B cell (primary cell): Measurements from ENCODE around the gene DLG1. TPM values are rescaled to one million over a fixed set of nuclear protein-coding genes. Genes with fewer than 3 reads are reported as not detected.

ENCODE experiments used
- ATAC-seq: fragments of 200-7000 bp; cut with Tn5 transposase; one replicate; pipeline ENCODE4 v1.10.0; 2021; ENCODE audit warnings: low read depth, mild to moderate bottlenecking, moderate number of reproducible peaks, moderate library complexity
- CTCF ChIA-PET: fragments of 350-600 bp; sonication (Branson Sonifier 250); formaldehyde crosslinking; loops from one replicate; lab custom pipeline; 2021; ENCODE audit warnings: antibody characterized with exemption, inconsistent platforms; lab: Charles Lee
- POLR2A ChIA-PET: fragments of 350-600 bp; sonication (Branson Sonifier 250); formaldehyde crosslinking; loops from one replicate; lab custom pipeline; 2021; ENCODE audit warnings: antibody characterized with exemption; lab: Charles Lee
- DNase-seq: peaks from one replicate; pipeline ENCODE4 v3.0.0; 2013
- H2AFZ ChIP-seq: 2 replicates; pipeline ENCODE4 v1.6.1; 2012; ENCODE audit warnings: mild to moderate bottlenecking, low read depth, low read length; ENCODE audit not compliant: insufficient read depth, poor library complexity, severe bottlenecking
- H3K27ac ChIP-seq, 2 donors: 1 replicate in 1 of 2; 2 replicates in 1 of 2; pipeline ENCODE4 v1.5.1; 2012 to 2013; ENCODE audit warnings: low read length in 2 of 2, mild to moderate bottlenecking in 2 of 2, moderate library complexity in 1 of 2
- H3K27me3 ChIP-seq, 4 experiments: fragments of 200-600 bp in 1 of 4; sonication (generic) in 1 of 4; replicated peaks in 1 of 4; 1 replicate in 2 of 4; 2 replicates in 2 of 4; pipeline versions ENCODE4 v1.6.1 to v1.7.0; 2013 to 2016; ENCODE audit warnings: low read length in 3 of 4, mild to moderate bottlenecking in 2 of 4, mixed read lengths in 1 of 4, moderate library complexity in 1 of 4; ENCODE audit not compliant: insufficient read depth in 4 of 4, control insufficient read depth in 3 of 4; ENCODE audit errors: control extremely low read depth in 1 of 4
- H3K36me3 ChIP-seq, 2 experiments: replicated peaks in 1 of 2; 1 replicate in 1 of 2; 2 replicates in 1 of 2; pipeline versions ENCODE4 v1.6.1 to v1.7.1; 2013; ENCODE audit warnings: low read length in 1 of 2; ENCODE audit not compliant: insufficient read depth in 2 of 2, control insufficient read depth in 1 of 2; ENCODE audit errors: control extremely low read depth in 1 of 2, extremely low read depth in 1 of 2
- H3K4me1 ChIP-seq, 2 donors: fragments of 200-600 bp in 1 of 2; sonication (generic) in 1 of 2; 1 replicate in 1 of 2; 2 replicates in 1 of 2; pipeline versions ENCODE4 v1.5.1 to v1.6.1; 2013 to 2017; ENCODE audit warnings: low read length in 2 of 2; ENCODE audit not compliant: control insufficient read depth in 2 of 2, insufficient read depth in 2 of 2
- H3K4me2 ChIP-seq: replicated peaks from 2 replicates; pipeline ENCODE3; 2012; ENCODE audit warnings: mild to moderate bottlenecking, low read depth, low read length; ENCODE audit not compliant: poor library complexity, severe bottlenecking
- H3K4me3 ChIP-seq, 5 experiments: fragments of 200-600 bp in 1 of 5; sonication (generic) in 1 of 5; 1 replicate in 3 of 5; 2 replicates in 2 of 5; pipeline versions ENCODE4 v1.5.1 to v1.7.0; 2011 to 2016; ENCODE audit warnings: low read length in 4 of 5, mild to moderate bottlenecking in 4 of 5, low read depth in 2 of 5, control low read depth in 1 of 5, moderate library complexity in 1 of 5; ENCODE audit not compliant: insufficient read depth in 1 of 5; ENCODE audit errors: control extremely low read depth in 1 of 5, extremely low read depth in 1 of 5
- H3K79me2 ChIP-seq: fragments of 200-600 bp; sonication (generic); one replicate; pipeline ENCODE4 v1.6.0; 2016; ENCODE audit warnings: low read length; ENCODE audit not compliant: control insufficient read depth, insufficient read depth
- H3K9ac ChIP-seq: fragments of 200-600 bp; sonication (generic); 2 replicates; pipeline ENCODE4 v1.6.1; 2017; ENCODE audit warnings: mild to moderate bottlenecking, low read length, moderate library complexity
- H3K9me3 ChIP-seq, 3 donors: one replicate each; pipeline versions ENCODE4 v1.6.1 to v1.7.1; 2013; ENCODE audit warnings: low read length in 2 of 3; ENCODE audit not compliant: control insufficient read depth in 2 of 3, insufficient read depth in 1 of 3; ENCODE audit errors: control extremely low read depth in 1 of 3
- H4K20me1 ChIP-seq: 2 replicates; pipeline ENCODE4 v1.6.0; 2012; ENCODE audit warnings: mild to moderate bottlenecking, low read length; ENCODE audit not compliant: insufficient read depth, control insufficient read depth, poor library complexity, severe bottlenecking
- H3K27ac Mint-ChIP-seq: one replicate; pipeline ENCODE4 v1.8.0; 2021; ENCODE audit warnings: mixed read lengths
- H3K27me3 Mint-ChIP-seq: one replicate; pipeline ENCODE4 v1.8.0; 2021; ENCODE audit warnings: mixed read lengths
- H3K4me1 Mint-ChIP-seq: one replicate; pipeline ENCODE4 v1.8.0; 2021; ENCODE audit warnings: mixed read lengths
- H3K4me3 Mint-ChIP-seq: one replicate; pipeline ENCODE4 v1.8.0; 2021; ENCODE audit warnings: mixed read lengths
- H3K9me3 Mint-ChIP-seq: one replicate; pipeline ENCODE4 v1.8.0; 2022; ENCODE audit warnings: mixed read lengths; ENCODE audit not compliant: insufficient read depth
- CTCF ChIP-seq: fragments of 200-600 bp; IDR thresholded peaks from one replicate; pipeline ENCODE4 v1.8.0; 2022; ENCODE audit warnings: antibody characterized with exemption, mild to moderate bottlenecking
- EZH2 ChIP-seq: IDR thresholded peaks from 2 replicates; pipeline ENCODE4 v1.6.1; 2012; ENCODE audit warnings: borderline replicate concordance, low read depth, mild to moderate bottlenecking, moderate library complexity, low read length; ENCODE audit not compliant: insufficient read depth, poor library complexity, severe bottlenecking
- WGBS: methylation state at CpG from one replicate; pipeline ENCODE4 v1.1.5; 2013; ENCODE audit warnings: missing lambda C conversion rate; ENCODE audit not compliant: insufficient coverage; 5-methylcytosine and 5-hydroxymethylcytosine counted together
- intact Hi-C: fragments of 100-400 bp; cut with micrococcal nuclease; formaldehyde crosslinking; loops from one replicate; pipeline ENCODE4 v1.10.0; 2022
- polyA plus RNA-seq: library from polyadenylated mRNA; depleted of rRNA; stranded (reverse); fragments of >200 nt; gene quantifications from 2 replicates; pipeline ENCODE4 v1.2.3, GENCODE V29; 2012
- total RNA-seq, 2 donors: library from RNA; stranded (reverse); fragments of 120-200 nt in 1 of 2; gene quantifications; 1 replicate in 1 of 2; 2 replicates in 1 of 2; pipeline versions ENCODE4 v1.2.3 to v1.2.4, GENCODE V29; 2013 to 2022

Gene DLG1
- total and polyA plus RNA-seq, 2 donors (not counting 1 experiment from before 2014, with no cell fraction given), result 23.4 to 114 TPM

GRCh38 chr3:197191897-197192296, 106.5 kb downstream of the DLG1 start:
- no peak overlapping the region for H3K4me2 ChIP-seq
- H3K4me3 Mint-ChIP-seq, result no peak overlapping the region
- no peaks in the 10 kb centered on the region for H3K4me1 ChIP-seq
- H3K27me3 ChIP-seq, result no peaks in the 10 kb centered on the region
- H3K27ac ChIP-seq, result no peak overlapping the region
- ATAC-seq (no peak), DNase-seq (no peak)
- TF ChIP-seq EZH2, result no peak
- TF ChIP-seq CTCF, result no peak
- POLR2A ChIA-PET, result no interaction called here
- H3K9ac ChIP-seq, result no peak overlapping the region
- H3K79me2 ChIP-seq, result peaks cover 22% of the 10 kb centered on the region
- H3K36me3 ChIP-seq, result peaks cover 2 to 3% of the 10 kb centered on the region in 2 experiments
- no peak overlapping the region for H2AFZ ChIP-seq
- no peak overlapping the region for H3K4me3 ChIP-seq
- no CpG with 5 or more reads among the region's 2 CpGs for WGBS
- no peaks in the 10 kb centered on the region for H3K9me3 ChIP-seq
- intact Hi-C loops, result no loop called here
- H3K9me3 Mint-ChIP-seq, result no peaks in the 10 kb centered on the region
- CTCF ChIA-PET, result interaction anchor here (1.2 kb wide), 1 partner anchor 189 kb away, joined by 3 read pairs; no protein-coding TSS in a partner anchor
- peaks cover 15% of the 10 kb centered on the region for H4K20me1 ChIP-seq
- H3K4me1 Mint-ChIP-seq, result peaks cover 4% of the 10 kb centered on the region
- H3K27me3 Mint-ChIP-seq, result no peaks in the 10 kb centered on the region
- H3K27ac Mint-ChIP-seq, result no peak overlapping the region

- Mint-ChIP-seq H3K9me3 (no peaks in the 10 kb centered on the region), H3K4me3 (no peak overlapping the region), H3K27me3 (no peaks in the 10 kb centered on the region), H3K4me1 (no peaks in the 10 kb centered on the region), H3K27ac (no peak overlapping the region)
- Histone ChIP-seq H3K9me3 (no peaks in the 10 kb centered on the region), H3K4me3 (no peak overlapping the region), H3K4me1 (no peaks in the 10 kb centered on the region), H3K4me2 (no peak overlapping the region), H4K20me1 (peaks cover 24% of the 10 kb centered on the region), H3K36me3 (peaks cover 2 to 3% of the 10 kb centered on the region in 2 experiments), H3K9ac (no peak overlapping the region), H3K27ac (no peak overlapping the region), H2AFZ (no peak overlapping the region), H3K27me3 (no peaks in the 10 kb centered on the region), H3K79me2 (peaks cover 26% of the 10 kb centered on the region)
- CTCF ChIA-PET, result interaction anchor here (1.1 to 5.2 kb wide), 3 partner anchors 188 to 212 kb away, joined by 5 to 39 read pairs (median 23); no protein-coding TSS in a partner anchor
- 50% methylated on average over 1 of the region's 3 CpGs for WGBS
- intact Hi-C loops, result no loop called here
- POLR2A ChIA-PET, result no interaction called here
- DNase-seq (no peak), ATAC-seq (no peak)
- TF ChIP-seq EZH2 (no peak), CTCF (no peak)
These were observed 108.8 kb downstream of the DLG1 start for GRCh38 chr3:197189623-197190022.
